Kidney epithelial cell (primary cell): ENCODE results near the gene ZDHHC12. TPM values are rescaled to one million over a fixed set of nuclear protein-coding genes. Genes with fewer than 3 reads are reported as not detected.

Experiments
- DNase-seq: peaks from one replicate; pipeline ENCODE4 v3.0.0-alpha.2; 2010; ENCODE audit warnings: low read depth
- H3K27me3 ChIP-seq: 2 replicates; pipeline ENCODE4 v1.6.0; 2011; ENCODE audit warnings: low read length; ENCODE audit not compliant: control insufficient read depth, insufficient read depth
- H3K36me3 ChIP-seq: 2 replicates; pipeline ENCODE4 v1.5.1; 2011; ENCODE audit warnings: low read length; ENCODE audit not compliant: control insufficient read depth, insufficient read depth
- H3K4me3 ChIP-seq: 2 replicates; pipeline ENCODE4 v1.5.1; 2011; ENCODE audit warnings: low read depth, mild to moderate bottlenecking, control low read depth, low read length
- CTCF ChIP-seq: IDR thresholded peaks from 2 replicates; pipeline ENCODE4 v1.5.1; 2011; ENCODE audit warnings: mild to moderate bottlenecking, moderate library complexity, low read length, control low read depth, inconsistent platforms; ENCODE audit not compliant: insufficient read depth, poor library complexity, severe bottlenecking
- total RNA-seq: library from RNA; depleted of rRNA; stranded (reverse); fragments of >200 nt; gene quantifications from 2 replicates; pipeline ENCODE4 v1.2.3, GENCODE V29; 2015

Gene ZDHHC12
- total RNA-seq, 1 donor from 2014 or later = 96.3 TPM

- TF ChIP-seq CTCF = no peak
- no peak for DNase-seq
These were observed 3.0 kb downstream of the ZDHHC12 start for GRCh38 chr9:128720841-128721486.

GRCh38 chr9:128719919-128720605 is 3.9 kb downstream of the ZDHHC12 start:
- DNase-seq = no peak
- no peaks in the 10 kb centered on the region for H3K27me3 ChIP-seq
- H3K36me3 ChIP-seq = no peaks in the 10 kb centered on the region
- no peak overlapping the region for H3K4me3 ChIP-seq
- no peak for TF ChIP-seq CTCF

More at GRCh38 chr9:128720841-128721486, 3.0 kb downstream of the ZDHHC12 start:
- no peak overlapping the region for H3K4me3 ChIP-seq
- no peaks in the 10 kb centered on the region for H3K27me3 ChIP-seq
- H3K36me3 ChIP-seq = no peaks in the 10 kb centered on the region

GRCh38 chr9:128718475-128718874 is 5.5 kb downstream of the ZDHHC12 start:
- Histone ChIP-seq H3K36me3 (no peaks in the 10 kb centered on the region), H3K27me3 (no peaks in the 10 kb centered on the region), H3K4me3 (no peak overlapping the region)
- DNase-seq = no peak
- no peak for TF ChIP-seq CTCF

- no peak for DNase-seq
- no peak overlapping the region for H3K4me3 ChIP-seq
- TF ChIP-seq CTCF = no peak
- no peaks in the 10 kb centered on the region for H3K27me3 ChIP-seq
- no peaks in the 10 kb centered on the region for H3K36me3 ChIP-seq
These were observed 5.9 kb downstream of the ZDHHC12 start for GRCh38 chr9:128718047-128718446.

- H3K36me3 ChIP-seq = no peaks in the 10 kb centered on the region
These were observed 7.2 kb downstream of the ZDHHC12 start for GRCh38 chr9:128716581-128717254.

More at GRCh38 chr9:128716581-128717254, 7.2 kb downstream of the ZDHHC12 start:
- no peak for DNase-seq
- Histone ChIP-seq H3K27me3 (no peaks in the 10 kb centered on the region), H3K4me3 (no peak overlapping the region)
- no peak for TF ChIP-seq CTCF
